Mesenchymal stem cell (in vitro differentiated cells and primary cell): ENCODE measurements around the gene TBX2.

Source experiments
- DNase-seq: peaks from one replicate; pipeline ENCODE4 v3.0.0-alpha.2; 2013
- H2AFZ ChIP-seq: one replicate; pipeline ENCODE4 v1.6.1; 2013; ENCODE audit warnings: low read depth, mild to moderate bottlenecking, control low read depth, inconsistent platforms, low read length, moderate library complexity
- H2AK5ac ChIP-seq: 2 replicates; pipeline ENCODE4 v1.6.1; 2013; ENCODE audit warnings: low read length, moderate library complexity, mild to moderate bottlenecking, inconsistent platforms; ENCODE audit not compliant: severe bottlenecking
- H2BK120ac ChIP-seq: one replicate; pipeline ENCODE4 v1.6.1; 2013; ENCODE audit warnings: low read depth, mild to moderate bottlenecking, inconsistent platforms, low read length, moderate library complexity
- H2BK12ac ChIP-seq, 2 experiments: one replicate each; pipeline ENCODE4 v1.6.1; 2013; ENCODE audit warnings: inconsistent platforms in 2 of 2, low read length in 2 of 2, mild to moderate bottlenecking in 2 of 2, moderate library complexity in 2 of 2, control low read depth in 1 of 2
- H2BK15ac ChIP-seq: one replicate; pipeline ENCODE4 v1.6.1; 2013; ENCODE audit warnings: mild to moderate bottlenecking, low read depth, inconsistent platforms; ENCODE audit not compliant: poor library complexity, severe bottlenecking
- H2BK5ac ChIP-seq: 2 replicates; pipeline ENCODE4 v1.6.1; 2013; ENCODE audit warnings: low read depth, mild to moderate bottlenecking, low read length, control low read depth, inconsistent platforms; ENCODE audit not compliant: poor library complexity, severe bottlenecking
- H3K14ac ChIP-seq, 2 experiments: one replicate each; pipeline ENCODE4 v1.6.1; 2013; ENCODE audit warnings: inconsistent platforms in 2 of 2, low read length in 2 of 2, control low read depth in 1 of 2, mild to moderate bottlenecking in 1 of 2, moderate library complexity in 1 of 2
- H3K18ac ChIP-seq, 2 experiments: one replicate each; pipeline ENCODE4 v1.6.1; 2013; ENCODE audit warnings: inconsistent platforms in 2 of 2, low read length in 2 of 2, control low read depth in 1 of 2, low read depth in 1 of 2, mild to moderate bottlenecking in 1 of 2
- H3K23ac ChIP-seq, 2 experiments: one replicate each; pipeline ENCODE4 v1.6.1; 2013; ENCODE audit warnings: inconsistent platforms in 2 of 2, low read length in 2 of 2, mild to moderate bottlenecking in 2 of 2, moderate library complexity in 2 of 2, control low read depth in 1 of 2
- H3K27ac ChIP-seq: 2 replicates; pipeline ENCODE4 v1.5.1; 2013; ENCODE audit warnings: mild to moderate bottlenecking, moderate library complexity, low read length, control low read depth, inconsistent platforms; ENCODE audit not compliant: poor library complexity, severe bottlenecking
- H3K27me3 ChIP-seq, 2 experiments: 2 replicates each; pipeline versions ENCODE4 v1.6.1 to v1.7.0; 2013; ENCODE audit warnings: low read length in 2 of 2, mild to moderate bottlenecking in 2 of 2, moderate library complexity in 2 of 2, control low read depth in 1 of 2, inconsistent platforms in 1 of 2; ENCODE audit not compliant: control insufficient read depth in 1 of 2, insufficient read depth in 1 of 2
- H3K36me3 ChIP-seq, 2 experiments: 2 replicates each; pipeline versions ENCODE4 v1.6.1 to v1.7.0; 2013; ENCODE audit warnings: low read length in 2 of 2, control low read depth in 1 of 2, inconsistent platforms in 1 of 2, low read depth in 1 of 2, mild to moderate bottlenecking in 1 of 2; ENCODE audit not compliant: insufficient read depth in 2 of 2, control insufficient read depth in 1 of 2
- H3K4ac ChIP-seq, 2 experiments: one replicate each; pipeline ENCODE4 v1.6.1; 2013; ENCODE audit warnings: inconsistent platforms in 2 of 2, low read length in 2 of 2, mild to moderate bottlenecking in 2 of 2, moderate library complexity in 2 of 2, control low read depth in 1 of 2, low read depth in 1 of 2
- H3K4me1 ChIP-seq: 2 replicates; pipeline ENCODE4 v1.6.1; 2013; ENCODE audit warnings: low read depth, low read length, control low read depth; ENCODE audit not compliant: control insufficient read depth, insufficient read depth
- H3K4me2 ChIP-seq: 2 replicates; pipeline ENCODE4 v1.6.1; 2013; ENCODE audit warnings: low read length, mild to moderate bottlenecking, inconsistent platforms; ENCODE audit not compliant: poor library complexity, severe bottlenecking
- H3K4me3 ChIP-seq, 2 experiments: 2 replicates each; pipeline versions ENCODE4 v1.5.1 to v1.7.0; 2013; ENCODE audit warnings: low read length in 2 of 2, mild to moderate bottlenecking in 2 of 2, control low read depth in 1 of 2, low read depth in 1 of 2; ENCODE audit not compliant: insufficient read depth in 1 of 2
- H3K79me1 ChIP-seq: replicated peaks from 2 replicates; pipeline ENCODE4 v1.6.1; 2013; ENCODE audit warnings: mild to moderate bottlenecking, control low read depth, low read length, inconsistent platforms; ENCODE audit not compliant: poor library complexity, severe bottlenecking
- H3K9ac ChIP-seq: 2 replicates; pipeline ENCODE4 v1.7.0; 2013; ENCODE audit warnings: mild to moderate bottlenecking, low read length, moderate library complexity
- H3K9me3 ChIP-seq: 2 replicates; pipeline ENCODE4 v1.7.0; 2013; ENCODE audit warnings: mild to moderate bottlenecking, low read length; ENCODE audit not compliant: control insufficient read depth
- H4K8ac ChIP-seq: one replicate; pipeline ENCODE4 v1.6.1; 2013; ENCODE audit warnings: inconsistent platforms, mild to moderate bottlenecking, low read length, moderate library complexity
- H4K91ac ChIP-seq: one replicate; pipeline ENCODE4 v1.6.1; 2013; ENCODE audit warnings: mild to moderate bottlenecking, low read length, inconsistent platforms
- WGBS: methylation state at CpG from one replicate; pipeline ENCODE4 v1.1.7; 2013; ENCODE audit warnings: mixed read lengths; 5-methylcytosine and 5-hydroxymethylcytosine counted together

The TBX2 gene

GRCh38 chr17:61410141-61411010, 10.7 kb downstream of the TBX2 start:
- Histone ChIP-seq H4K91ac (no peak overlapping the region), H3K4me2 (peak overlapping the region; percentile 94), H2BK15ac (no peak overlapping the region), H4K8ac (peak overlapping the region; percentile 85), H2BK5ac (no peak overlapping the region), H3K4me1 (peaks cover 24% of the 10 kb centered on the region), H3K9ac (peak overlapping the region; percentile 81), H3K18ac (peak overlapping the region; percentile 58 to 93), H2AFZ (no peak overlapping the region), H3K4ac (peak overlapping the region in 1 of 2 experiments; percentile 57), H3K23ac (no peak overlapping the region), H3K14ac (no peak overlapping the region), H2AK5ac (no peak overlapping the region), H3K4me3 (peak overlapping the region; percentile 59 to 62), H3K36me3 (peaks cover 0 to 32% of the 10 kb centered on the region in 2 experiments), H3K27ac (no peak overlapping the region), H3K79me1 (peaks cover 2% of the 10 kb centered on the region), H2BK12ac (peak overlapping the region in 1 of 2 experiments; percentile 34), H2BK120ac (peak overlapping the region; percentile 21), H3K27me3 (peaks cover 0 to 41% of the 10 kb centered on the region in 2 experiments), H3K9me3 (no peaks in the 10 kb centered on the region)
- 17% methylated on average over 44 of the region's 48 CpGs for WGBS
- peak; percentile 88 for DNase-seq

- H4K8ac ChIP-seq: peak overlapping the region; percentile 66
- peak overlapping the region in 1 of 2 experiments; percentile 57 for H3K4ac ChIP-seq
- H3K23ac ChIP-seq: no peak overlapping the region
- peak overlapping the region; percentile 94 for H3K4me2 ChIP-seq
- WGBS: 5% methylated on average over 21 of the region's 29 CpGs
- H3K14ac ChIP-seq: no peak overlapping the region
- peak overlapping the region; percentile 90 for H3K9ac ChIP-seq
- peak overlapping the region; percentile 96 for H2BK15ac ChIP-seq
- DNase-seq: no peak
- peaks cover 2% of the 10 kb centered on the region for H3K79me1 ChIP-seq
- H4K91ac ChIP-seq: no peak overlapping the region
- no peaks in the 10 kb centered on the region for H3K9me3 ChIP-seq
- H3K27ac ChIP-seq: no peak overlapping the region
- H2AK5ac ChIP-seq: no peak overlapping the region
- H3K36me3 ChIP-seq: peaks cover 0 to 27% of the 10 kb centered on the region in 2 experiments
- no peak overlapping the region for H2AFZ ChIP-seq
- H3K4me3 ChIP-seq: peak overlapping the region; percentile 62 to 83
- H3K27me3 ChIP-seq: peaks cover 0 to 37% of the 10 kb centered on the region in 2 experiments
- peak overlapping the region; percentile 93 to 96 for H3K18ac ChIP-seq
- peak overlapping the region in 1 of 2 experiments; percentile 34 for H2BK12ac ChIP-seq
- peaks cover 22% of the 10 kb centered on the region for H3K4me1 ChIP-seq
- H2BK5ac ChIP-seq: no peak overlapping the region
- H2BK120ac ChIP-seq: peak overlapping the region; percentile 27
Measured at GRCh38 chr17:61411011-61411260, 11.3 kb downstream of the TBX2 start.

GRCh38 chr17:61411261-61412142, 11.9 kb downstream of the TBX2 start:
- no peak overlapping the region for H2AK5ac ChIP-seq
- peaks cover 0 to 32% of the 10 kb centered on the region in 2 experiments for H3K27me3 ChIP-seq
- H3K36me3 ChIP-seq: peaks cover 0 to 22% of the 10 kb centered on the region in 2 experiments
- H2BK5ac ChIP-seq: peak overlapping the region; percentile 66
- H3K4me2 ChIP-seq: peak overlapping the region; percentile 94
- no peak overlapping the region for H3K14ac ChIP-seq
- peak overlapping the region; percentile 96 for H2BK15ac ChIP-seq
- peak overlapping the region; percentile 90 for H3K9ac ChIP-seq
- H2BK12ac ChIP-seq: peak overlapping the region; percentile 64 to 86
- peaks cover 2% of the 10 kb centered on the region for H3K79me1 ChIP-seq
- H2AFZ ChIP-seq: peak overlapping the region; percentile 78
- peak overlapping the region; percentile 87 for H4K91ac ChIP-seq
- peak overlapping the region; percentile 78 for H2BK120ac ChIP-seq
- H3K4me3 ChIP-seq: peak overlapping the region; percentile 62 to 83
- H3K27ac ChIP-seq: peak overlapping the region; percentile 88
- H3K9me3 ChIP-seq: no peaks in the 10 kb centered on the region
- peak overlapping the region in 1 of 2 experiments; percentile 90 for H3K4ac ChIP-seq
- peak; percentile 88 for DNase-seq
- peak overlapping the region; percentile 93 for H4K8ac ChIP-seq
- 2% methylated on average over 61 of the region's 75 CpGs for whole genome bisulfite sequencing
- peak overlapping the region in 1 of 2 experiments; percentile 51 for H3K23ac ChIP-seq
- peak overlapping the region; percentile 93 to 96 for H3K18ac ChIP-seq
- H3K4me1 ChIP-seq: peaks cover 27% of the 10 kb centered on the region
